Large intestine (tissue), 3 donors: ENCODE measurements around the gene SCNM1. TPM values are rescaled to one million over a fixed set of nuclear protein-coding genes. Genes with fewer than 3 reads are reported as not detected.
A peak's percentile ranks its signal among the peaks of the same experiment; 100 is the strongest.

Source experiments
- DNase-seq, 2 donors: peaks; one replicate each; pipeline versions ENCODE4 v3.0.0 to v3.0.0-alpha.2; 2013
- H3K27ac ChIP-seq: one replicate; pipeline ENCODE4 v1.5.1; 2013; ENCODE audit warnings: low read length
- H3K27me3 ChIP-seq: 2 replicates; pipeline ENCODE4 v1.6.1; 2013; ENCODE audit warnings: low read length; ENCODE audit not compliant: control insufficient read depth, insufficient read depth
- H3K36me3 ChIP-seq: 2 replicates; pipeline ENCODE4 v1.6.1; 2013; ENCODE audit warnings: low read length; ENCODE audit not compliant: control insufficient read depth, insufficient read depth
- H3K4me1 ChIP-seq: one replicate; pipeline ENCODE4 v1.6.1; 2013; ENCODE audit warnings: low read length; ENCODE audit not compliant: control insufficient read depth, insufficient read depth
- H3K4me3 ChIP-seq: one replicate; pipeline ENCODE4 v1.5.1; 2013; ENCODE audit warnings: low read length
- H3K9me3 ChIP-seq: one replicate; pipeline ENCODE4 v1.6.1; 2013; ENCODE audit warnings: mild to moderate bottlenecking, low read depth, low read length, moderate library complexity; ENCODE audit not compliant: control insufficient read depth
- WGBS: methylation state at CpG from one replicate; pipeline ENCODE4 v1.1.5; 2013; ENCODE audit warnings: low lambda C conversion rate; ENCODE audit not compliant: insufficient coverage; 5-methylcytosine and 5-hydroxymethylcytosine counted together
- polyA plus RNA-seq: library from polyadenylated mRNA; unstranded; fragments of 120-200 nt; gene quantifications from one replicate; pipeline ENCODE4 v1.2.1, GENCODE V29; 2013

Gene SCNM1
- polyA plus RNA-seq, 1 donor = 38.7 TPM

DNA sequence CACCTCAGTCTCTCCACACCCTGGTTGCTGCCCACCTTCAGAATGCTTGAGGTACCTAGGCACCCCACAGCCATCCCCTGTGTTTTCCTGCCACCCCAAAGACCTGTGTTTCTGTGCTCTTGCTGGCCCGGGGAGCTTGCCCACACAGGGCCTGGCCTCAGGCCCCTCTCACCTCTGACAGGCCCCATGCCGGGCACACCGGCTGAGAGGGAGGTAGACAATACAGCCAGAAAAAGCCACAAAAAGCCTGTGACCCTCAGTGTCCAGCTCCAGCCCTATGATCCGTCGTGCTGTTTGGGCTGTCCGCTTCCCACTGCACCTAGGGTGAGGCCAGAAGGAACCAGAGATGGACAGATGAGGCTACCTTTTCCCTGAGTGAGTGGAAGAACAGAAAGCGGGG, 31.0 kb upstream of the SCNM1 start:
- H3K9me3 ChIP-seq = peaks cover 4% of the 10 kb centered on the region
- H3K4me3 ChIP-seq = no peak overlapping the region
- DNase-seq = no peak
- peaks cover 5% of the 10 kb centered on the region for H3K27me3 ChIP-seq
- WGBS = no CpG with 5 or more reads among the region's 7 CpGs
- H3K4me1 ChIP-seq = peaks cover 10% of the 10 kb centered on the region
- H3K36me3 ChIP-seq = peaks cover 37% of the 10 kb centered on the region
- no peak overlapping the region for H3K27ac ChIP-seq

DNA sequence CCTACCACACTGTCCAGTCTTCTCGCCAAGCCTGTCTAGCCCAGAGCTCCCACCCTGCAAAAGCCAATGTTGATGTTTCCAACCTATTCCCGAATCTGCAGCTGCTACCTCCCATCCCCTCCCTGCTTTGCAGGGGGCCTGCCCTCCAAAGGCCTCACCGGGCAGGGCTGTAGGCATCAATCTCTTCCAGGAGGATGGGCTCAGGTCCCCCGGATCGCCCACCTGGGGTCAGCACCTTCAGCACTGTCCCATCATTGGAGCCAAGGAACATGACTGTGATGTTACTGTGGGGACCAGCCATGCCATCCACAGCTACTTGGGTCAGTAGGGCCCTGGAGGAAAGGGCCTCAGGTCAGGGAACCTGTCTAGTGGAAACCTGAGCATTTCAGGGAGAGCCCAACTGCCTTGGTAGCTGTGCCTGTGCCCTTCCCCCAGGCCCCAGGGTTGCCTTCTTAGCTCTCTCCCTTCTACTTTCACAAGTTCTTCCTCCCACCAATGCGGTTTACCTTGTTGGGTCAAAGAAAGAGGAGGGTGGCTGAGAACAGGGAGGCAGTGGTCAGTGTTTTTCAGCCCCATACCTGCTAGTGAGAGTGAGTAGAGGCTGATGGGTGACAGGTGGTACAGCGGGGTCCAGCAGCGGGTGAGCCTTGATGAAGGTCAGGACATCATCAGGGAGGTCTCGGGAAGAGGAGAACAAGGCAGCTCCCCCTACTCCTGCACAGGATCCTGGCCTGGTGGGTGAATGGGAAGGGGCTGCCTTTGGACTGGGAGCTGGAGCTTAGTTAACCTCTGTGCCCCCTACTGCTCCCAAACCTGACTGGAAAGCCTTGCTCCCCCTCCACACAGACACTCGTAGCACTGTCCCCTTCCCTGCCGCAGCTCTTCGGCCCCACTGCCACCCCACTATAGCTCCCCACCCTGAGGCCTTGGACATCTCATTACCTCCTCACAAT, 30.2 kb upstream of the SCNM1 start:
- WGBS = no CpG with 5 or more reads among the region's 12 CpGs
- Histone ChIP-seq H3K4me3 (no peak overlapping the region), H3K27me3 (peaks cover 3% of the 10 kb centered on the region), H3K27ac (no peak overlapping the region), H3K36me3 (peaks cover 39% of the 10 kb centered on the region), H3K4me1 (peaks cover 6% of the 10 kb centered on the region), H3K9me3 (peaks cover 4% of the 10 kb centered on the region)
- DNase-seq = no peak

DNA sequence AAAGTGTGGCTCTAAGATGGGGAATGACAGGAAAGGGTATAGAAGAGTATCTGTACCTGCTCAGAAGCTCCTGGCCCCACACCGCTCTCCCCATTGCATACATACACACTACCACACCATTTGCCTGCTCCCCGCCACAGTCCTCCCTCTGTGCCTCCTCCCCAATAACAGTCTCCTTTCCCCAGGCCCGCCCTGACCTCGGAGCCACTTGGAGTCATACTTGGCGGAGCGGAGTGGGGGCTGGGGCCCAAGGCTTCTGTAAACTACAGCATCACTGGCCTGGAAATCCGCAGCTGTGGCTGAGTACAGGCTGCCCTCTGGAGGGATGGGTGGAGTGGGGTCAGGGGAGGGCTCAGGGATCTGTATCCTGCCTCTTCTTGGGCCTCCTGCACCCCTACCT, 28.2 kb upstream of the SCNM1 start:
- WGBS = no CpG with 5 or more reads among the region's 7 CpGs
- Histone ChIP-seq H3K9me3 (no peaks in the 10 kb centered on the region), H3K27me3 (no peaks in the 10 kb centered on the region), H3K27ac (no peak overlapping the region), H3K4me1 (no peaks in the 10 kb centered on the region), H3K4me3 (no peak overlapping the region), H3K36me3 (peaks cover 43% of the 10 kb centered on the region)
- DNase-seq = no peak

DNA sequence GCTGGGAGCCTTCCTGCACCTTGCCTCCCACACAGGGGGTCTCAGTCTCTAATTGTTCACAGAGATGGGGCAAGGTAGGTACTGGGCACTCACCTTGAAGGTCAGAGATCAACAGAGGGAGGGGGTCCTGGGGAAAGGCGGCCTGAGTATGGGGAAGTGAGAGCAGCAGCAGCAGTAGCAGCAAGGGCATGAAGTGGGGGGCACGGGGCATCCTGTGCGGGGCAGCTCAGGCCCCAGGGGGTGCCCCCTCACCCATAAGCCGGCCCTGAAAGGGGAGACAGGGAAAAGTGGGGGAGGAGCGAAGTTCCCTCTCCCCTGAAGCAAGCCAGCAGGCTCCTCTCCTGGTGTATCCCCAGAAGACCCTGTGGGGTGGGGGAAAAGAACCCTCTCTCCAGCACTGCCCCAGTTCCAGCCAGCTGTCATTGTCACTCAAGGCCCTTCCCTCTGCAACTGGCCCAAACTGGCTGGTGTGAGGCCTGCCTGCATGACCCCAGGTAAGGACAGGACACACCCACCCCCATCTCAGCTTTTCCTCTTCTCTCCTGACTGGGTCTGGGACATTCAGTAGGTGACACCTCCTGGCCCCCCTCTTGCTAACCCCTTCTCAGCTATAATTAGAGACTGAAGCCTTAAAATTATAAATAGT, 23.4 kb upstream of the SCNM1 start:
- H3K4me3 ChIP-seq = no peak overlapping the region

DNA sequence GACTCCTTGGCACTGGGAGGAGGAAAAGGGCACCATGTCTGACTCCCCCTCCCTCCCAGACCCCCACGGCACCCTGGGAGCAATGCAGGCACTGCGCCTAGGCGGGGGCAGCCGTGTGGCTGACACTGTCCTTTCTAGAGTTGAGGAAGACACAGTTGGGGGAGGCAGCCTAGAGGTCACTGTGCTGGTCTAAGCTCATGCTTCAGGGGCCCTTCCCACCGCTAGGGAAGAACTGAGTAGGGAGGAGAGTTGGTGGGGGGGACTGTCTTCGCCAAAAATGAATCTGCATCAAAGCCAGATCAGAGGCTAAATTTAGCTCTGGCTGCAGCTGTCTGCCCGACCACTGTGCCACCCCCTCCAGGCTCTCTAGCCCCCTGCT, 22.9 kb upstream of the SCNM1 start:
- Histone ChIP-seq H3K9me3 (no peaks in the 10 kb centered on the region), H3K36me3 (peaks cover 21% of the 10 kb centered on the region), H3K27me3 (peaks cover 4% of the 10 kb centered on the region), H3K27ac (no peak overlapping the region), H3K4me3 (no peak overlapping the region), H3K4me1 (peaks cover 28% of the 10 kb centered on the region)
- no peak for DNase-seq
- no CpG with 5 or more reads among the region's 7 CpGs for WGBS

More for the DNA sequence above, 23.4 kb upstream of the SCNM1 start:
- H3K27ac ChIP-seq = no peak overlapping the region
- H3K36me3 ChIP-seq = peaks cover 27% of the 10 kb centered on the region
- no peaks in the 10 kb centered on the region for H3K9me3 ChIP-seq
- no peak for DNase-seq
- H3K4me1 ChIP-seq = peaks cover 23% of the 10 kb centered on the region
- H3K27me3 ChIP-seq = peaks cover 4% of the 10 kb centered on the region
- no CpG with 5 or more reads among the region's 5 CpGs for WGBS

DNA sequence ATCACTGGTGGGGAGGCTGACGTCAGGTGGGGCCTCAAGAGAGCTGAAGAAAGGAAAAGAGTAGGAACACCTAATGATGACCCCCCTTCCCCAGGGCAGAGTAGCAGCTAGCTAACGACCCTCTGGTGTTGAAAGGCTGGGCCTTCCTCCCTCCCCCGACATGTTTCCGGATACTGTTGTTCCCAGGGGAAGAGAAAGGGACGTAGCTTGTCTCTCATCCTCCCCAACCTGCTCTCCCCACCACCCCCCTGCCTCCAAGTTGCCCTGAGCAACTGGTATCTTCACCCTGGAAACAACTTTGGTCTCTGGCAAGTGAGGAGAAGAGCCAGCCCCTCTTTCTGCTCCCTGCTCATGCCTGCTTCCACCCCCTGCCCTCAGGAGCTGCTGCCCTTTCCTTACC, 22.0 kb upstream of the SCNM1 start:
- Histone ChIP-seq H3K36me3 (peaks cover 16% of the 10 kb centered on the region), H3K27me3 (peaks cover 4% of the 10 kb centered on the region), H3K9me3 (no peaks in the 10 kb centered on the region), H3K4me3 (no peak overlapping the region), H3K27ac (no peak overlapping the region), H3K4me1 (peaks cover 29% of the 10 kb centered on the region)
- DNase-seq = no peak
- no CpG with 5 or more reads among the region's 5 CpGs for WGBS

DNA sequence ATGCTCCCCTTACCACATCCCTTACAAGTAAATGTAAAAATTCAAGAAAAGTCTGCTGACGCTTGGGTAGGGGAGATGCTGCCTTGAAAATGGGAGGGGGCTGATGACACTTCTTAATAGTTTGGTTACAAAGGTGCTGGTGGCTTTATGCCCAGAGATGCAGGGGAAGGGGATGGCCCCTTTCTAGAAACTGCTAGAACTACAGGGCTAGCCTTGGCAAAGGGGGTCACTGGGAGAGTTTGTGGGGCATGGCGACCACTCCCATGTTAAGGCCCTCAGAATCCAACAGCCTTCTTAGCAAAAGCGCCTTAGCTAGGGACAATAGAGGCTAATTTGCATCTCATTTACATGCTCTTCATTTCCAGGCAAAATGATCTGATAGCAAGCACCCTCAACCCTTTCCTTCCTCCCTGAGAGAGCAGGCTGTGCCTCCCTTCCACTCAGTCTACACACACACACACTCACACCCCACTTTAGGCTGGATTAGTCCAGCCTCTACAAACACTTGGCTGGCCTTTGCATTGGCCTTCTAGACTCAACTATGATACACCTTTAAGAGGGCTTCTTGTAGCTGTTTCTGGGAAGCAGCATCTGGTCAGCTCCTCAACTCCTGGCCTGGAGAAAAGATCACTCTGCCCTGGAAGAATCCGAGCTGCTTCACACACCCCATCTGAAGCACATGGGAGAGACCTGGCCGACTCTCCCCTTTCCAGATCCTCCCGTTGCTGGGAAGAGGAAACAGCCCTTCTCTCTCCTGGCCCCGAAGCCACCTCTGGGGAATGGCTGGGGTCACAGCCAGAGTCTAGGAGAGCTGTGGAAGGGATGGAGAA, 21.3 kb upstream of the SCNM1 start:
- peaks cover 4% of the 10 kb centered on the region for H3K27me3 ChIP-seq
- no peak overlapping the region for H3K27ac ChIP-seq
- H3K4me1 ChIP-seq = peaks cover 29% of the 10 kb centered on the region
- no peaks in the 10 kb centered on the region for H3K9me3 ChIP-seq
- H3K4me3 ChIP-seq = peak overlapping the region; percentile 92
- WGBS = 80% methylated on average over 1 of the region's 7 CpGs
- H3K36me3 ChIP-seq = peaks cover 10% of the 10 kb centered on the region
- DNase-seq = no peak

DNA sequence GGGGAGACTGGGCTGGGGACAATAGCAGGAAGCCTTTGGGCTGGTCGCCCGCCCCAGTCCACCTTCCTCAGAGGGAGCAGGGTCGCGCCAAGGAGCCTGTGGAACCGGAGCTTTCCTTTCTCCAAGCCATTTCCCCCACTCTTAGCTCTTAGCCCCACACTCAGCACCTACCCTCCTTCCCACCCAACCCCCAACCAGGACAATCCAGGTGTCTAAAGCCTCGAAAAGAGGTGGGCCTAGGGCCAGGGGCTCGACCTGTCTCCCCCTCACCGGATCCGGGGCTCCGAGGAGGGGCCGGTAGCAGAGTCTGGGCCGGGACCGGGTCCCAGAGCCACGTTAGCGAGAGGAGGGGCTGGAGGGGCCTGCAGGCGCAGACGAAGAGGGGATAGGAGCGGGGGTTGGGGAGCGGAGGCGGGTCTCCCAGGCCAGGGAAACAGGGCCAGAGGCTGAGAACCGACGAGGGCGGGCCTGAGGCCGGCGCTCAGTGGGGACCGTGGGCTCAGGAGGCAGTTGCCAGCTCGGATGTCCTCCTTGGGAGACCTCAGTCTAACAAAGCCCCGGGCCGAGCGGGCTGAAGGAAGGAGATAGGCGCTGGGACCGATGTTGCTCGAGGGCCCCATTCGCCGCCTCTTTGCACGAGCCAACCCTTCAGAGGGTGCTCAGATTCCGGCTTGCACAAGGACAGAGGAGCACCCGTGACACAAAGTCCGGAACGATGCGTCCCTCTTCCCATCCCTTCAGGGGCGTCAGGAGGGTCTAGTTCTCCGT, 20.5 kb upstream of the SCNM1 start:
- DNase-seq = peak in 1 of 2 donors; percentile 63
- peaks cover 29% of the 10 kb centered on the region for H3K4me1 ChIP-seq
- WGBS = 20% methylated on average over 1 of the region's 43 CpGs

DNA sequence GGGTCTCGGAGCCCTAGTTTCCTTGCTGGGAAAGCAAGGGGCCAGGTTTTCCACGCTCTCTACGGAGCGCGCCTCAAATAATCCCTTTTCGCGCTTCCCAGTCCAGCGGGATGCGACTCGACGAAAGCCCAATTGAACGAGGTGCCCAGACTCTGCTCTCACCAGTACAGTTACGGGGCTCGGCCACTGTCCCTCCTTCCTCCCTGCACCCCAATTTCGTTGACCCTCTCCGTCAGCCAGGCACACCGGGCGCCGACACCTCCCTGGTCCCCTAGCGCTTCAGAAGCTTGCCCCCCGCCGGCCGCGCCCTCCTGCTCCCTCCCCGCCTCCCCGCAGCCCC, 19.9 kb upstream of the SCNM1 start:
- H3K4me3 ChIP-seq = peak overlapping the region; percentile 92
- H3K4me1 ChIP-seq = peaks cover 29% of the 10 kb centered on the region
- no peak for DNase-seq
- peaks cover 4% of the 10 kb centered on the region for H3K27me3 ChIP-seq
- peak overlapping the region; percentile 24 for H3K27ac ChIP-seq
- H3K9me3 ChIP-seq = no peaks in the 10 kb centered on the region
- no CpG with 5 or more reads among the region's 26 CpGs for WGBS
- H3K36me3 ChIP-seq = peaks cover 4% of the 10 kb centered on the region

More for the DNA sequence above, 20.5 kb upstream of the SCNM1 start:
- no peaks in the 10 kb centered on the region for H3K9me3 ChIP-seq
- peaks cover 4% of the 10 kb centered on the region for H3K36me3 ChIP-seq
- H3K4me3 ChIP-seq = peak overlapping the region; percentile 92
- no peak overlapping the region for H3K27ac ChIP-seq
- peaks cover 4% of the 10 kb centered on the region for H3K27me3 ChIP-seq
